ENCODE results near the gene GRIN2A.

DNA sequence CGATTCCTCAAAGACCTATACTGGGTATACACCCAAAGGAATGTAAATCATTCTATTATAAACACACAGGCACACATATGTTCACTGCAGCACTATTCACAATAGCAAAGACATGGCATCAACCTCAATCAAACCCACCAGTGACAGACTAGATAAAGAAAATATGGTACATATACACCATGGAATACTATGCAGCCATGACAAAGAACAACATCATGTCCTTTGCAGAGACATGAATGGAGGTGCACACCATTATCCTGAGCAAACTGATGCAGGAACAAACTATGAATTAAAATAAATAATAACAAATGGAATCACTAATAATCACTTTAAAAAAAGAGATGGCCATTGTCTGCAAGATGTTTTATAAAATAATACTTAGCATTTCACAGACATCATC lies 380.1 kb downstream of the GRIN2A start:
- TF ChIP-seq POLR2AphosphoS5 (IDR thresholded peaks at IDR 0.05; ENCODE audit: borderline replicate concordance, low read depth, low read length) (no peak), EZH2 (IDR thresholded peaks at IDR 0.05) (no peak), FOXP2 (optimal IDR thresholded peaks at IDR 0.05; ENCODE audit: control extremely low read depth, extremely low read length, insufficient read depth) (no peak)

All from SK-N-MC (cell line).